WTC11 (cell line): ENCODE data around the gene NR3C2.

Experiments
- AFF4 ChIP-seq: sonication (generic); formaldehyde crosslinking; IDR thresholded peaks from 2 replicates; pipeline ENCODE4 v1.8.1; 2023; ENCODE audit warnings: mild to moderate bottlenecking, missing genetic modification reagents, borderline replicate concordance
- CREB1 ChIP-seq: sonication (generic); formaldehyde crosslinking; IDR thresholded peaks from 2 replicates; pipeline ENCODE4 v1.8.0; 2023; ENCODE audit warnings: mild to moderate bottlenecking, missing genetic modification reagents
- CTCF ChIP-seq: fragments of 200-600 bp; IDR thresholded peaks from 2 replicates; pipeline ENCODE4 v1.8.0; 2022; ENCODE audit warnings: antibody characterized with exemption
- JAZF1 ChIP-seq: fragments of 250-450 bp; sonication (Bioruptor Pico); IDR thresholded peaks from 2 replicates; pipeline ENCODE4 v1.9.0; 2021; ENCODE audit warnings: moderate library complexity, mild to moderate bottlenecking, inconsistent platforms
- TCF7 ChIP-seq: sonication (generic); formaldehyde crosslinking; IDR thresholded peaks from 2 replicates; pipeline ENCODE4 v1.8.0; 2022; ENCODE audit warnings: mild to moderate bottlenecking, low read depth, missing genetic modification reagents, moderate library complexity
- TP53 ChIP-seq: sonication (generic); formaldehyde crosslinking; IDR thresholded peaks from 2 replicates; pipeline ENCODE4 v1.8.1; 2023; ENCODE audit warnings: mild to moderate bottlenecking, missing genetic modification reagents
- ZBTB21 ChIP-seq: sonication (generic); formaldehyde crosslinking; IDR thresholded peaks from 2 replicates; pipeline ENCODE4 v1.8.1; 2023; ENCODE audit warnings: mild to moderate bottlenecking, missing genetic modification reagents, borderline replicate concordance
- ZNF425 ChIP-seq: fragments of 250-450 bp; sonication (Bioruptor Pico); conservative IDR thresholded peaks from 2 replicates; pipeline ENCODE4 v1.9.0; 2021; ENCODE audit warnings: mild to moderate bottlenecking
- TF ChIP-seq, protein P1 (sequence below): sonication (generic); formaldehyde crosslinking; IDR thresholded peaks from 2 replicates; pipeline ENCODE4 v1.8.1; 2023; ENCODE audit warnings: mild to moderate bottlenecking, missing genetic modification reagents, moderate library complexity
- TF ChIP-seq, protein P2 (sequence below): sonication (generic); formaldehyde crosslinking; IDR thresholded peaks from 2 replicates; pipeline ENCODE4 v1.8.1; 2022; ENCODE audit warnings: low read depth, missing genetic modification reagents, borderline replicate concordance

GRCh38 chr4:148067301-148067916, 374.8 kb downstream of the NR3C2 start:
- TF ChIP-seq, protein P1, sequence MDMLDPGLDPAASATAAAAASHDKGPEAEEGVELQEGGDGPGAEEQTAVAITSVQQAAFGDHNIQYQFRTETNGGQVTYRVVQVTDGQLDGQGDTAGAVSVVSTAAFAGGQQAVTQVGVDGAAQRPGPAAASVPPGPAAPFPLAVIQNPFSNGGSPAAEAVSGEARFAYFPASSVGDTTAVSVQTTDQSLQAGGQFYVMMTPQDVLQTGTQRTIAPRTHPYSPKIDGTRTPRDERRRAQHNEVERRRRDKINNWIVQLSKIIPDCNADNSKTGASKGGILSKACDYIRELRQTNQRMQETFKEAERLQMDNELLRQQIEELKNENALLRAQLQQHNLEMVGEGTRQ (CRISPR knock-in tag) = no peak
- TF ChIP-seq CTCF (no peak), JAZF1 (CRISPR knock-in tag) (no peak), TCF7 (CRISPR knock-in tag) (no peak), ZNF425 (CRISPR knock-in tag) (no peak), ZBTB21 (CRISPR knock-in tag) (no peak), AFF4 (CRISPR knock-in tag) (no peak), TP53 (no peak), CREB1 (CRISPR knock-in tag) (no peak)
- TF ChIP-seq, protein P2, sequence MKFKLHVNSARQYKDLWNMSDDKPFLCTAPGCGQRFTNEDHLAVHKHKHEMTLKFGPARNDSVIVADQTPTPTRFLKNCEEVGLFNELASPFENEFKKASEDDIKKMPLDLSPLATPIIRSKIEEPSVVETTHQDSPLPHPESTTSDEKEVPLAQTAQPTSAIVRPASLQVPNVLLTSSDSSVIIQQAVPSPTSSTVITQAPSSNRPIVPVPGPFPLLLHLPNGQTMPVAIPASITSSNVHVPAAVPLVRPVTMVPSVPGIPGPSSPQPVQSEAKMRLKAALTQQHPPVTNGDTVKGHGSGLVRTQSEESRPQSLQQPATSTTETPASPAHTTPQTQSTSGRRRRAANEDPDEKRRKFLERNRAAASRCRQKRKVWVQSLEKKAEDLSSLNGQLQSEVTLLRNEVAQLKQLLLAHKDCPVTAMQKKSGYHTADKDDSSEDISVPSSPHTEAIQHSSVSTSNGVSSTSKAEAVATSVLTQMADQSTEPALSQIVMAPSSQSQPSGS (CRISPR knock-in tag) = no peak
